HG02852 (cell line): ENCODE measurements around the gene TBC1D3E.
"Not testable (repeated sequence)": the region's sequence is repeated elsewhere in the genome, so short reads cannot be mapped to it uniquely, and the experiment has no call there.

Source experiments
- ATAC-seq: cut with Tn5 transposase; IDR thresholded peaks from one replicate; pipeline ENCODE4 v1.9.1; 2021; ENCODE audit warnings: mild to moderate bottlenecking, moderate library complexity; ENCODE audit not compliant: unreplicated experiment

TBC1D3E gene

GRCh38 chr17:38127651-38128050, at the start of gene TBC1D3E:
TBC1D3E (plus strand) TSS chr17:38127951; CDS start chr17:38129496, 1,545 bp downstream.
- not testable (repeated sequence) for ATAC-seq

GRCh38 chr17:38087344-38087743, 40.4 kb upstream of the TBC1D3E start:
- not testable (repeated sequence) for ATAC-seq

DNA sequence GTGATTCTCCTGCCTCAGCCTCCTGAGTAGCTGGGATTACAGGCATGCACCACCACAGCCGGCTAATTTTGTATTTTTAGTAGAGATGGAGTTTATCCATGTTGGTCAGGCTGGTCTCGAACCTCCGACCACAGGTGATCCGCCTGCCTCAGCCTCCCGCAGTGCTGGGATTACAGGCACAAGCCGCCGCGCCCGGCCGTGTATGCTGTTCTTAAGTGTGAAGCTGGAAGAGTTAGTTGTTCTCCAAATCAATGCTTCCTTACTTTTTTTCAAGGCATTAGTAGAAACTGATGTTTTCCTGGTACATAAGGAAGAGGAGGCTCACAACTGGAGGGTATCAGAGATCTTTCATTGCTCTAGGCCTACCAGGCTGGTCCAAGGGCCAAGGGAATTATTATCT, 39.6 kb upstream of the TBC1D3E start:
- ATAC-seq: not testable (repeated sequence)

DNA sequence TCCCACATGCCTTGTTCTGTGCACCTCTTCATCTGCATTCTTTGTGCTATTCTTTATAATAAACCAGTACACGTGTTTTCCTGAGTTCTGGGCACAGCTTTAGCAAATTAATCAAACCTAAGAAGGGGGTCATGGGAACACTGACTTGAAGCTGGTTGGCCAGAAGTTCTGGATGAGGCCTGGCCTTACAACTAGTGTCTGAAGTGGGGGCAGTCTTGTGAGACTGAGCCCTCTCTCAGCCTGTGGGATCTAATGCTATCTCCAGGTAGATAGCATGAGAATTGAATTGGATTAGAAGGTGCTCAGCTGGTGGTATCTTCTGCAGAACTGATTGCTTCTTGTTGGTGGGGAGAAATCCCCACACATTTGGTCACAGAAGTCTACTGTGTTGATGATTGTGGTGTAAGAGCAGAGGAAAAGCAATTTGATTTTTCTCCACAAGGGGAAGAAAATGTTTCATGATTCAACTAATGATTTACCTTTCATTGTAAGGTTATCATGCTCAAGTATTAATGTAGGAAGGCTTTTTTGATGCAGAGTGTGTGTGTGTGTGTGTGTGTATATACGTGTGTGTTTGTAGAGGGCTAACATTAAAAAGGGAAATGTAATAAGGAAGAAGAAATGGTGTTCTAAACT, 33.6 kb upstream of the TBC1D3E start:
- not testable (repeated sequence) for ATAC-seq

DNA sequence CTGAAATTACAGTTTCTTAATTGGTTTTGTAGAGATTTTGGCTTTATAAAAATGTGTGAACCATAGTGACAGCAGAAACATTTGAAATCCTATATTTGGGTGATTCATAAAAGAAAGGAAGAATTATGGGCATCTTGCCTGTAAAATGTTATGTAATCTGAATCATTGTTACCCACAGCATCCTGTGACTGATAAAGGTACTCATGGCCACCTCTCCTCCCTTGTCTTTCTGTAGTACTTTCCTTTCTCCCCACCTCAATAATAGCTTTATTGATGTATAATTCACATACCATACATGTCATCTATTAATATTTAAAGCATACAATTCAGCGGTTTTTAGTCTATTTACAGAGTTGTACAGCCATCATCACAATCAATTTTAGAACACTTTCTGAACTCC, 28.5 kb upstream of the TBC1D3E start:
- ATAC-seq: not testable (repeated sequence)

DNA sequence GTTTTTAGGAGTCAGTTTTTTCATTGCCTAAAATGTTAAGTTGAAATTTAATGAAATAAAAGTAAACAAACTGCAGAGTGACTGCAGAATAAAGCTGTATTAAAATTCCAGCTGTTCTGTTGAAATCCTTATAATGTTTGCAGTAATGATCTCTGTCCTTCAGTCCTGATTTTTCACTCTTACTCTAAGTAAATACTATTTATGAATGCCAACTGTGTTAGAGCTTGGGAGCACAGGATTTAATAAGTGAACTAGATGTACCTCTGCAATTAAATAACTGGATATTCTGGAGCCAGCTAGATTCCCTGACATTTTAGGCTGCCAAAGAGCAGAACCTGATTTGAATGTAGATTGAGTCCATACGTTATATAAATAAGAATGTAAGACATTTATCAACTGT, 7.9 kb upstream of the TBC1D3E start:
- ATAC-seq: not testable (repeated sequence)

DNA sequence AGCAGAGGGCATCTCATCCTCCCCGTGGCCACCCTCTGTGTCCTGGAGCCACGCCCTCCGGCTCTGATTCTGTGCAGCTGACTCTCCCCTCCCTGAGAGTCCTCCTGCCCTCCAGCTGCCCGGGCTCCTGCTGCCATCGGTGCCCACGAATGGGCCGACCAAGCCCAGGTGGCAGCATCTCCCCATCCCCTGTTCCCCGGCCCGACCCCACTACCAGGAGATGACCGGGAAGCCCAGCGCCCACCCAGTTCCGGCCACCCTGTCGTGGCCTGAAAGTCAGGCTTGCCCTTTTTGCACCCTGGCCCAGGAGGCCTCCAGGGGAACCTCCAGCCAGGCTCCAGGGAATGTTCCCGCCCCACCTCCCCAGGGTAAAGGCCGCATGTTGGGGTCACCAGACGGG, 7.1 kb downstream of the TBC1D3E start:
- ATAC-seq: not testable (repeated sequence)
